Renal pelvis (tissue), 12 donors: ENCODE data around the gene RGS16. TPM values are rescaled to one million over a fixed set of nuclear protein-coding genes. Genes with fewer than 3 reads are reported as not detected.
"Not testable (repeated sequence)": the region's sequence is repeated elsewhere in the genome, so short reads cannot be mapped to it uniquely, and the experiment has no call there.

Source experiments
- DNase-seq: peaks from one replicate; pipeline ENCODE4 v3.0.0-alpha.2; 2013
- long read RNA-seq, 16 experiments: transcript quantifications; one replicate each; lab custom pipeline, GENCODE V29; 2026
- polyA plus RNA-seq, 3 donors: library from polyadenylated mRNA; unstranded; fragments of 120-200 nt; gene quantifications; one replicate each; pipeline ENCODE4 v1.2.1, GENCODE V29; 2013; ENCODE audit not compliant: insufficient read length in 3 of 3

Gene RGS16
- 1 to 10 TPM; 1.0 to 1.8 (median 1.0) TPM for polyA plus RNA-seq
- long read RNA-seq, donor 1, partial matches to known transcripts: 0 of 1 reads
- long read RNA-seq, donor 1, other reads (novel, unspliced or antisense): 0 of 1 reads
- long read RNA-seq, donor 2, partial matches to known transcripts: 0 of 4 reads
- long read RNA-seq, donor 2, other reads (novel, unspliced or antisense): 0 of 4 reads
- long read RNA-seq, donor 3, partial matches to known transcripts: 0 of 1 reads
- long read RNA-seq, donor 3, other reads (novel, unspliced or antisense): 0 of 1 reads
- long read RNA-seq, donor 4: 0 reads
- long read RNA-seq, donor 5: 0 reads
- long read RNA-seq, donor 6: 0 reads
- long read RNA-seq, donor 7, transcript RGS16-201 (5 exons, 2,427 nt): major isoform, 5 of 5 reads
- long read RNA-seq, donor 7, partial matches to known transcripts: 0 of 5 reads
- long read RNA-seq, donor 7, other reads (novel, unspliced or antisense): 0 of 5 reads
- long read RNA-seq, donor 8, partial matches to known transcripts: 0 of 3 reads
- long read RNA-seq, donor 8, other reads (novel, unspliced or antisense): 0 of 3 reads
- long read RNA-seq, donor 9, partial matches to known transcripts: 0 of 2 reads
- long read RNA-seq, donor 9, other reads (novel, unspliced or antisense): 0 of 2 reads
- long read RNA-seq, donor 10, partial matches to known transcripts: 0 of 2 reads
- long read RNA-seq, donor 10, other reads (novel, unspliced or antisense): 0 of 2 reads
- long read RNA-seq, donor 11: 0 reads
- long read RNA-seq, donor 12: 0 reads
- long read RNA-seq, donor 13, partial matches to known transcripts: 0 of 2 reads
- long read RNA-seq, donor 13, other reads (novel, unspliced or antisense): 0 of 2 reads
- long read RNA-seq, donor 14: 0 reads
- long read RNA-seq, donor 15, partial matches to known transcripts: 0 of 3 reads
- long read RNA-seq, donor 15, other reads (novel, unspliced or antisense): 0 of 3 reads
- long read RNA-seq, donor 16, partial matches to known transcripts: 0 of 1 reads
- long read RNA-seq, donor 16, other reads (novel, unspliced or antisense): 0 of 1 reads

- DNase-seq: peak; percentile 80
Observed at GRCh38 chr1:182604175-182605164, at the start of gene RGS16. Gene RGS16 (minus strand): TSS chr1:182604389. CDS start chr1:182604259, 130 bp downstream.

- DNase-seq: no peak
Observed at GRCh38 chr1:182653986-182654385, 49.8 kb upstream of the RGS16 start.

GRCh38 chr1:182652933-182653332 lies 48.7 kb upstream of the RGS16 start:
- DNase-seq: no peak

- no peak for DNase-seq
Observed at GRCh38 chr1:182651339-182651724, 47.1 kb upstream of the RGS16 start.

GRCh38 chr1:182650678-182651338 lies 46.6 kb upstream of the RGS16 start:
- no peak for DNase-seq

GRCh38 chr1:182649041-182649440 lies 44.9 kb upstream of the RGS16 start:
- DNase-seq: no peak

GRCh38 chr1:182646739-182647138 lies 42.5 kb upstream of the RGS16 start:
- no peak for DNase-seq

- DNase-seq: no peak
Observed at GRCh38 chr1:182644886-182645285, 40.7 kb upstream of the RGS16 start.

GRCh38 chr1:182643699-182644098 lies 39.5 kb upstream of the RGS16 start:
- DNase-seq: no peak

GRCh38 chr1:182642461-182642860 lies 38.3 kb upstream of the RGS16 start:
- DNase-seq: no peak

GRCh38 chr1:182641561-182641960 lies 37.4 kb upstream of the RGS16 start:
- no peak for DNase-seq

GRCh38 chr1:182639330-182639729 lies 35.1 kb upstream of the RGS16 start:
- DNase-seq: no peak

- DNase-seq: no peak
Observed at GRCh38 chr1:182637769-182638168, 33.6 kb upstream of the RGS16 start.

GRCh38 chr1:182635871-182636270 lies 31.7 kb upstream of the RGS16 start:
- DNase-seq: no peak

- no peak for DNase-seq
Observed at GRCh38 chr1:182634306-182635072, 30.3 kb upstream of the RGS16 start.

- peak; percentile 54 for DNase-seq
Observed at GRCh38 chr1:182633657-182634281, 29.6 kb upstream of the RGS16 start.

GRCh38 chr1:182633031-182633430 lies 28.8 kb upstream of the RGS16 start:
- no peak for DNase-seq

- DNase-seq: not testable (repeated sequence)
Observed at GRCh38 chr1:182632441-182632857, 28.3 kb upstream of the RGS16 start.

GRCh38 chr1:182631954-182632353 lies 27.8 kb upstream of the RGS16 start:
- no peak for DNase-seq
